ENCODE measurements around the gene TAS2R31. TPM values are rescaled to one million over a fixed set of nuclear protein-coding genes. Genes with fewer than 3 reads are reported as not detected.

The TAS2R31 gene
- total and polyA plus RNA-seq, 2 of the 13 experiments (the other 11 are each of a cell fraction or from before 2014, with no cell fraction given), result 0.96 to 6.5 TPM

- TF ChIP-seq ZNF441 (CRISPR knock-in tag; IDR thresholded peaks at IDR 0.05; ENCODE audit: borderline replicate concordance) (peak; percentile 71; the same call in 1 of the 2 replicates), ZNF503 (CRISPR knock-in tag; IDR thresholded peaks at IDR 0.05) (peak; percentile 81; the same call in 1 of the 2 replicates), ZNF607 (CRISPR knock-in tag; IDR thresholded peaks at IDR 0.05; ENCODE audit: borderline replicate concordance) (peak; percentile 74; the same call in 1 of the 2 replicates), ZNF780A (CRISPR knock-in tag; IDR thresholded peaks at IDR 0.05) (no peak), ZGPAT (CRISPR knock-in tag; IDR thresholded peaks at IDR 0.05) (peak; percentile 86), PLRG1 (conservative IDR thresholded peaks at IDR 0.05) (no peak), ZNF354B (CRISPR knock-in tag; IDR thresholded peaks at IDR 0.05) (no peak), ZNF543 (CRISPR knock-in tag; IDR thresholded peaks at IDR 0.05) (no peak), MATR3 (CRISPR knock-in tag; IDR thresholded peaks at IDR 0.05) (no peak), HDAC2 (CRISPR knock-in tag; IDR thresholded peaks at IDR 0.05) (peak; percentile 82), ZNF550 (CRISPR knock-in tag; IDR thresholded peaks at IDR 0.05; ENCODE audit: borderline replicate concordance) (no peak), TERF1 (CRISPR knock-in tag; IDR thresholded peaks at IDR 0.05) (no peak), SP140L (CRISPR knock-in tag; IDR thresholded peaks at IDR 0.05; ENCODE audit: borderline replicate concordance) (no peak), TCF7 (IDR thresholded peaks at IDR 0.05; ENCODE audit: low read depth) (peak; percentile 74), ZNF615 (CRISPR knock-in tag; IDR thresholded peaks at IDR 0.05; ENCODE audit: borderline replicate concordance) (no peak), CTCF (CRISPR knock-in tag; IDR thresholded peaks at IDR 0.05) (no peak), ARID5B (CRISPR knock-in tag; IDR thresholded peaks at IDR 0.05) (peak; percentile 97), TIGD3 (CRISPR knock-in tag; IDR thresholded peaks at IDR 0.05; ENCODE audit: borderline replicate concordance) (no peak)
These were observed 15.3 kb downstream of the TAS2R31 start (continued) for GRCh38 chr12:11015775-11016430.
